Middle frontal gyrus (tissue), 1 donor: ENCODE measurements around the gene PEX11A.
"Not testable (repeated sequence)": the region's sequence is repeated elsewhere in the genome, so short reads cannot be mapped to it uniquely, and the experiment has no call there.

Experiments
- DNase-seq: peaks from one replicate; pipeline ENCODE4 v3.0.0-alpha.2; 2015; ENCODE audit warnings: low spot score; ENCODE audit errors: extremely low spot score

Gene PEX11A

GRCh38 chr15:89690276-89691218, at the start of gene PEX11A, which contains the start of gene WDR93:
Gene PEX11A, minus strand, starts transcription at chr15:89690754. Its CDS starts 122 bp downstream, at chr15:89690632.
Gene WDR93, plus strand, starts transcription at chr15:89690811. Its CDS starts 10,936 bp downstream, at chr15:89701747.
- DNase-seq, result peak; percentile 49

DNA sequence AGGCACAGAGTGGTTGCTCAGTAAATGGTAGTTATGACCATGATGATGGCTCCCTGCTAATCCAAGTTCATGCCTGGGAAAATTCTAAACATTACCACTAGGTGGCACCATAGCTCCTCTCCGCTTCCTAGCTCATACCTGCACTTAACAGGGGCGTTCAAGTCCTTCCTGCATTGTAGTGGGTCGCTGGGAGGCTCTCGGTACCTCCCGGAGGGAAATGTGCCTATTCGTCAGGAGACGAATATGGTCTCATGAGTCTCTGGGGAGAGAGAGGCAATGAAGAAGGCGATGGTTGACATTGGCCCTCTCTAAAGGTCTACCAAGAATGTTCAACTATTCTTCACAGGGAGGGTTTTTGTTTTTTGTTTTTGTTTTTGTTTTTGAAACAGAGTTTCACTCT, 49.6 kb upstream of the PEX11A start:
- DNase-seq, result peak; percentile 47

DNA sequence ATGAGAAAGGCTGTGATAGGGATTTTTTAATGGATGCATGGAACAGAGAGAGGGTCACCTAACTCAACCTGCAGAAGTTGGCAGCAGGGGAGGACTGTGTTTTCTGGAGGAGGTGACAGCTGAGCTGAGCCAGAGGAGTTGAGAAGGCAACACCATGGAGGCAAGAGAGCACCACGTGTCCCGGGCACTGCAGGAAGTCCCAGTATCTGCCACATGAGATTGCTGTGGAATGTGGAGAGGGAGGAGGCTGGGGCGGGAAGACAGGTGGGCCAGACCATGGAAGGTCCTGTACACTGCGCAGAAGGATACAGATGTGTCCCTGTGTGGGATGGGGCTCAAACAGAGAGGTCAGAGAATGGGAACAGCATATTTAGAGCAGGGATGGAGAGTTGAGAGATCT, 45.2 kb upstream of the PEX11A start:
- DNase-seq, result no peak

DNA sequence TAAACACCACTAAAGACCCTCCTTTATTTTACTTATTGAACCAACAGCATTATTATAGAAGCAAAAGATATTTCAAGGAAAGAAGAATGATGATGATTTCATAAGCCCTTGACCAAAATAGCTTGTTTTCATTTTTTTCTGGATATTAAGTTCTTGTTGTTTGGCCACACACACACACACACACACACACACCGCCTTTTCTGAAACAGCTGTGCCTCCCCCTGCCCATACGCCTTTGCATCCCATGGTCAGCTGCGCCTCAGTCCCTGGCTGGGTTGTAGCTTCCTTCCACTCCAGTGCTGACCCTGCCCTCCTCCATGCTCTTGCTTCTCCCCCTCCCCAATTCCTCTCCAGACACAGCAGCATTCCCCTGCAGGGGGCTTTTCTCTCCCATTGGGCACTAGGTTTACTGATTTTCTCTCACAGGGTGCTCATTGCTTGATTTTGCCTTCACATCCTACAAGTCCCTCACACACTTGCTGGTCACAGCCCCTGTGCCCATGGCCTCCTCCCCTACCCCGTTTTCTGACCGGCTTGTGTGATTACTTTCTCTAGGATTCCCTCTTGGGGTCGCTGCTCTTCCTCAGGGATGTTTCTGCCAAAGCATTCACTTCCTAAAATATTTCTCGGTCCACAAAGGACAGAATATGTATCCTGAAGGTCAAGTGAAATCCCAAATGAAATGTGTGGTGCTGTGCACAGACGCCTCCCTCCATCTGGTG, 42.1 kb upstream of the PEX11A start:
- DNase-seq, result no peak

DNA sequence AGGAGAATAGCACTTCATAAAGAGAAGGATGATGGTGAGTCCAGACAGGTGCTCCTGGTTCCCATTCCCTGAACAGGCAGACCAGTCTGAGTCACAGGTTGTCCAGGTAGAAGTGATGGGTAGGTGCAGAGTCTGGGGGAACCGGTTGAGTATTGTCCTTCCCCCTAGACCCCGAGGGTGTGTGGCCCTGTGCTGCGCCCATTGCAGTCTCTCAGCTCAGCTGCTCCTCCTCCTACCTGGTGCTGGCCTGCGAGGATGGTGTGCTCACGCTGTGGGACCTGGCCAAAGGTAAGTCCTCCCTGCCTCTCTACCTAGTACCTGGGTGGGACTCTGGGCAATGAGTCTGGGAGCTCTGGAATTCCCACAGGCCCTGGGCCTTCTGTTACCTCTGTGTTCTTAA, 40.7 kb upstream of the PEX11A start:
- no peak for DNase-seq

DNA sequence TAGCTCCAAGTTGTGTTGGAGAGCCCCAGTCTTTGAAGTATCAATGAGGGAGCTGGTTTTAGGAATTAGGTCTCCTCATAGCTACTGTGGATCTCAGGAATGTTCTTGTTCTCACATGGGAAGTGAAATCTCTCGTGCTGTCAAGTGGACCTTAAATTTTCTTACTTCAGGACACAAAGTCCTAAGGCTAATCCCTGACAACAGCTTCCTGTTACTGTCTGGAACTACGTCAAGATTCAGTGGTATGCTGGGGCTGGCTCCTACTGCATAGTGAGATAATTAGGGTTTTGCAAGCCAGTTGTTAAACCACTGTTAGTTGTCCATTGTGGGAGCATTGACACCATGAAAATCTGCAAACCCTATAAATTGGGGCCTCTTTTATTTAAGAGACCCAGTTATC, 37.7 kb upstream of the PEX11A start:
- DNase-seq, result no peak

- no peak for DNase-seq
Measured at GRCh38 chr15:89725064-89725463, 34.5 kb upstream of the PEX11A start.

GRCh38 chr15:89724621-89725020, 34.1 kb upstream of the PEX11A start:
- no peak for DNase-seq

DNA sequence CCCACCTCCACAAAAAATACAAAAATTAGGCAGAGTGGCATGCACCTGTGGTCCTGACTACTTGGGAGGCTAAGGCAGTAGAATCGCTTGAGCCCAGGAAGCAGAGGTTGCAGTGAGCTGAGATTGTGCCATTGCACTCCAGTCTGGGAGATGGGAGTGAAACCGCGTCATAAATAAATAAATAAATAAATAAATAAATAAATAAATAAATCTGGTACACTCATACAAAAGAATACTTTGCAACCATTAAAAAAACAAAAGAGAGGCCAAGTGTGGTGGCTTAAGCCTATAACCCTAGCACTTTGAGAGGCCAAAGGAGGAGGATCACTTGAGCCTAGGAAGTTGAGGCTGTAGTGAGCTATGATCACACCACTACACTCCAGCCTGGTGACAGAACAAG, 32.5 kb upstream of the PEX11A start:
- no peak for DNase-seq

GRCh38 chr15:89714775-89715174, 24.2 kb upstream of the PEX11A start:
- no peak for DNase-seq

DNA sequence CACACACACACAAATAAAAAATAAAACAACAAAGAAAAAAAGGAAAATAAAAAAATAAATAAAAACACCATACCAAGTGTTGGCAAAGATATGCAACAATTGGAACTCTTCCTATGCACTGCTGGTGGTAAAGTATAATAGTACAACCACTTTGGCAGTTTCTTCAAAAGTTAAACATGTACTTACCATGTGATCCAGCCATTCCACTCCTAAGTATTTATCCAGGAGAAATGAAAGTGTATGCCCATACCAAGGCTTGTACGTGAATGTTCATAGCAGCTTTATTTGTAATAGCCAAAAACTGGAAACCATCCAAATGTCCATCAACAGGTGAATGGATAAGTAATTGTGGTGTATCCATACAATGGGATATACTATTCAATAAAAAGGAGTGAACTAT, 17.0 kb upstream of the PEX11A start:
- no peak for DNase-seq

DNA sequence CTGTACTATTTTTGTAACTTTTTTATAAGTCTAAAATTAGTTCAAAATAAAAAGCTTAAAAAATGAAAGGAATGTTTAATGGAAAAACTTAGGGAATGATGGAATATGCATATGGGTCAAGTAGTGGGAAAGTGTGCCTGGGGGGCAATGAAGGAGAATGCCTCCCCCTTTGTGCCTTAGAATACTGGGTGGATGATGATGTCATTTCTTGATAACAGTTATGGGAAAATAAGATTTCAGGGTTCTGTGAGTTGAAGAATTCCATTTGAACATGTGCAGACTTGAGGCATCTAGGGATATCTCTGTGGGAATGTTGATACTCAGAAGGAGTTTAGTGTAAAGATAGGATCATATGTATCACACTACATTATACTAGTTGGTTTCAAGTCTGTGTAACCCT, 13.9 kb upstream of the PEX11A start:
- no peak for DNase-seq

DNA sequence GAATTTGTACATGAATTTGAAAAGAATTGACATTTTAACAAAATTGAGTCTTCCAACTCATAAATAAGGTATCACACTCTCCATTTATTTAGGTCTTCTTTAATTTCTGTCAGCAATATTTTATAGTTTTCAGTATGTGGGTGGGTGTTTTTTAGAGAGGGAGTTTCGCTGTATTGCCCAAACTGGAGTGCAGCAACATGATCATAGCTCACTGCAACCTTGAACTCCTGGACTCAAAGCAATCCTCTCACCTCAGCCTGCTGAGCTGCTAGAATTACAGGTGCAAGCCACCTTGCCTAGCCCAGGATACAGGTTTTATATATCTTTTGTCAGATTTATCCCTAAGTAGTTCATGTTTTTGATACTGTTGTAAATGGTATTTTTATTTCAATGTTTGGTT, 4.6 kb upstream of the PEX11A start:
- no peak for DNase-seq

DNA sequence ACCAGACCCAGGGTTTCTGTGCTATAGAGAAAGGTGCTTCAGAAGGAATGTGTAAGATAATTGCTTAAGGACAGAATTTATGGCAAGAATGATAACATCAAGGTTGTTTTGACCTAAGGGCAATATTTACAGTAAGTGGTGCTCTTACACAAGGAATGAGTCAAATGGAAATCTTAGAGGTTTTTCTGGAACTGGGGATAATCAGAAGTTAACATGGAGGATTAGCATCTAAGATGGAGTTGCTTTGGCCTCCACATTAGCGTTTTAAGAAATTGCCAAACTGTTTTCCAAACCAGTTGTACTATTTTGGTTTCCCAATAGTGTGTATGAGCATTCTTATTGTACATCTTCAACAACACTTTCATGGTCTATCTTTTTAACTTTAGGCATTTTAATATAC, 3.1 kb upstream of the PEX11A start:
- no peak for DNase-seq

DNA sequence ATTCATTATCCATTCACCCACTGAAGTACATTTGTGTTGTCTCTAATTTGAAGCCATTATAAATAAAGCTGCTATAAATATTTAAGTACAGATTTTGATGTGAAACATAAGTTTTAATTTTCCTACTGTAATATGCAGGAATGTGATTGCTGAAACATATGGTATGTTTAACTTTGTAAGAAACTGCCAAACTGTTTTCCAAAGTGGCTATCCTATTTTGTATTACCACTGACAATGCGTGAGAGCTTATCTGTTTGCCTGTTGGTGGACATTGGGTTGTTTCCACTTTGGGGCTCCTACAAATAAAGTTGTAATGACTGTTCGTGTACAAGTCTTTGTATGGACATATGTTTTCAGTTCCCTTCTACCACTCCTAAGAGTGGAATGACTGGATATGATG, 2.5 kb upstream of the PEX11A start:
- DNase-seq, result no peak

GRCh38 chr15:89689930-89690275, 651 bp downstream of the PEX11A start:
- not testable (repeated sequence) for DNase-seq

DNA sequence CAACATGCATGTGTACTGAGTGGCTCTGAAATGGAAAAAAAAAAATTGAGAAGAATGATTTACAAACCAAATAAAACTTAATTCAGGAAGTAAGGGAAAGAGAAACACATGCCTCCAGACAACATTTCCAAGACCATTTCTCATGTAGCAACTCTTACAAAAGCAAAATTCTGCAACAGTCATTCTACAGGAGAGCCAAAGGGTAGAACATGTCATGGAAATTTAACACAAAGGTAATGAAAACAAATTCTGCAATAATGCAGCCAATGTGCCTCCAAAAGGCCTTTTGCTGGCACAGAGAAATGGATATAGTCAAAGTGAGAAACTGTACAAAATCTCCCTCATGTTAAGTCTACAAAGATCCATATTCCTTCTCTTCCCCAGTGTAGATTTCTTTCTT, 4.0 kb downstream of the PEX11A start:
- no peak for DNase-seq

DNA sequence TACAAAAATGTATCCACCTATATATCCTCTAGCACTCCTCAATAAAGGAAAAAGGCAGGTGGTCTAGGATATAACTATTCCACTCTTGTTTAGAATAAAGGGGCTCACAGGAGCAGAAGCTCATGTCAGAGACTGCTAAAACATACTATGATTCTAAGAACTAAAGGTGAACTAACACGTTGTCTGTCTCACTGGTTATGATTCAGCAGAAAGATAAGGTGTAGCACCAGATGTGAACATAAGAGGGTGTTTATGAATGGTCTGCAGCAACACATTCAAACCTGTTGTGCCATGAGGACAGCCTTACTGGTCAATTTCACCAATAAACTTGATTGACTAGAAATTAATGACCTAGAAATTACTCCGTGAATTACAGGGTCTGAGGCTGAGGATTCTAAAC, 4.6 kb downstream of the PEX11A start:
- DNase-seq, result no peak

GRCh38 chr15:89681146-89681545, 9.4 kb downstream of the PEX11A start:
- DNase-seq, result no peak

DNA sequence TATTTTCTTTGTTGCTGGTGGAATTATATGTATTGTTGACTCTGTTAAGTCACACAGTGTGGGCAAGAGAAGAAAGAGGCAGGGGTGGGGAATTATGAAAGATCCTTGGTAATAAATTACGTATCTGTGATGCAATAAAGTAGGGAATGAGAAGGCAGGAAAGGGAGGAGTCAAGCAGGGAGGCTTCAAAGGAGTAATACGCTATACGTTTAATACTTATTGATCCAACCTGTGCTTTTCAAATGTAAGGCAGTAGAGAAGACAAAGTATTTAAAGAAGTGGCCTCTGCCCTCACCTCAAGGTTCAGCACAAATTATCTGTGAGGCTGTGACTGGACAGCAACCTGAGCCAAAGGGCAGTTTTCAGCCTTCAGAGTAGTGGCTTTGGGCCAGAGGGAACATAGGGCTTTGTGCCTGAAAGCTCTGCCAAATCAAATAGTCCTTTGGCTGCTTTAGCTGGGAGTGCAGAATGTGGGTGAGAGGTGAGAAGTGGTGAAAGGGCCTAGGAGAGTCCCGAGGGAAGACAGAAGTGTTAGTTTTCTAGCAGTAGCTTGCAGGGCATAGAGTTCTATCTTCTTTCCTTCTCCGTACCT, 10.2 kb downstream of the PEX11A start:
- DNase-seq, result no peak

GRCh38 chr15:89679212-89679611, 11.3 kb downstream of the PEX11A start, which contains the start of gene PLIN1:
Gene PLIN1, minus strand, starts transcription at chr15:89679367. Its CDS starts 1,878 bp downstream, at chr15:89677489.
- no peak for DNase-seq

GRCh38 chr15:89677381-89677780, 13.2 kb downstream of the PEX11A start:
- DNase-seq, result no peak
